A673 (cell line): Measurements from ENCODE around the gene ACOT7.

ENCODE experiments used
- EZH2 ChIP-seq: fragments of 200-600 bp; sonication (generic); IDR thresholded peaks from 2 replicates; pipeline ENCODE4 v1.6.1; 2017; ENCODE audit warnings: borderline replicate concordance, low read depth, mild to moderate bottlenecking, mixed read lengths, antibody characterized with exemption, low read length; ENCODE audit not compliant: poor library complexity, severe bottlenecking
- TF ChIP-seq, protein P1 (sequence below): fragments of 300-800, 200-600 bp; sonication (generic); conservative IDR thresholded peaks from 2 replicates; pipeline ENCODE4 v1.5.1; 2017; ENCODE audit warnings: low read depth, mild to moderate bottlenecking, antibody characterized with exemption, low read length, moderate library complexity, mixed read lengths

DNA sequence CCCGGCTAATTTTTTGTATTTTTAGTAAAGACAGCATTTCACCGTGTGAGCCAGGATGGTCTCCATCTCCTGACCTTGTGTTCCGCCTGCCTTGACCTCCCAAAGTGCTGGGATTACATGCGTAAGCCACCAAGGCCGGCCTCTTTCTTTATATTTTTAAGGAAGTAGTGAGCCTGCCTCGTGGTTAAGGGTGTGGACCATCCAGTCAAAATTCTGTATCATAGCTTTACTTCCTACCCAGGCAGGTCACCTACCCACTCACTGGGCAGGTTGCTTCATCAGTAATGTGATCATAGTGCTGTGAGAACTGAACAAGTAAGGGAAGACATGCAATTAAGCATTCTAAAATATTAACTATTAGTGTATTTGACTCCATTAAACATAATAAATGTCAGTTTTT, 8.1 kb upstream of the ACOT7 start:
- TF ChIP-seq, protein P1, sequence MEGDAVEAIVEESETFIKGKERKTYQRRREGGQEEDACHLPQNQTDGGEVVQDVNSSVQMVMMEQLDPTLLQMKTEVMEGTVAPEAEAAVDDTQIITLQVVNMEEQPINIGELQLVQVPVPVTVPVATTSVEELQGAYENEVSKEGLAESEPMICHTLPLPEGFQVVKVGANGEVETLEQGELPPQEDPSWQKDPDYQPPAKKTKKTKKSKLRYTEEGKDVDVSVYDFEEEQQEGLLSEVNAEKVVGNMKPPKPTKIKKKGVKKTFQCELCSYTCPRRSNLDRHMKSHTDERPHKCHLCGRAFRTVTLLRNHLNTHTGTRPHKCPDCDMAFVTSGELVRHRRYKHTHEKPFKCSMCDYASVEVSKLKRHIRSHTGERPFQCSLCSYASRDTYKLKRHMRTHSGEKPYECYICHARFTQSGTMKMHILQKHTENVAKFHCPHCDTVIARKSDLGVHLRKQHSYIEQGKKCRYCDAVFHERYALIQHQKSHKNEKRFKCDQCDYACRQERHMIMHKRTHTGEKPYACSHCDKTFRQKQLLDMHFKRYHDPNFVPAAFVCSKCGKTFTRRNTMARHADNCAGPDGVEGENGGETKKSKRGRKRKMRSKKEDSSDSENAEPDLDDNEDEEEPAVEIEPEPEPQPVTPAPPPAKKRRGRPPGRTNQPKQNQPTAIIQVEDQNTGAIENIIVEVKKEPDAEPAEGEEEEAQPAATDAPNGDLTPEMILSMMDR = no peak
- TF ChIP-seq EZH2 = no peak
